ENCODE data around the gene ARMH3. TPM values are rescaled to one million over a fixed set of nuclear protein-coding genes. Genes with fewer than 3 reads are reported as not detected.

ARMH3 gene, protein sequence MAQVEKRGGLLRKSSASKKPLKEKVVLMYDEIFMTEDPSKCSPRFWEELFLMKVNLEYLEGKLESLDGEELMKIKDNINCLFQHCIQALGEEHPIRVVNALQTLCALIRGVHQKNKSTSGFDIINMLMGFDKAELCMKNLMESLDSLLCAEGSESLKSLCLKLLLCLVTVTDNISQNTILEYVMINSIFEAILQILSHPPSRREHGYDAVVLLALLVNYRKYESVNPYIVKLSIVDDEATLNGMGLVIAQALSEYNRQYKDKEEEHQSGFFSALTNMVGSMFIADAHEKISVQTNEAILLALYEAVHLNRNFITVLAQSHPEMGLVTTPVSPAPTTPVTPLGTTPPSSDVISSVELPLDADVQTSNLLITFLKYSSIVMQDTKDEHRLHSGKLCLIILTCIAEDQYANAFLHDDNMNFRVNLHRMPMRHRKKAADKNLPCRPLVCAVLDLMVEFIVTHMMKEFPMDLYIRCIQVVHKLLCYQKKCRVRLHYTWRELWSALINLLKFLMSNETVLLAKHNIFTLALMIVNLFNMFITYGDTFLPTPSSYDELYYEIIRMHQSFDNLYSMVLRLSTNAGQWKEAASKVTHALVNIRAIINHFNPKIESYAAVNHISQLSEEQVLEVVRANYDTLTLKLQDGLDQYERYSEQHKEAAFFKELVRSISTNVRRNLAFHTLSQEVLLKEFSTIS
- 5.3 and 6.3 TPM in 2 replicates for total RNA-seq

DNA sequence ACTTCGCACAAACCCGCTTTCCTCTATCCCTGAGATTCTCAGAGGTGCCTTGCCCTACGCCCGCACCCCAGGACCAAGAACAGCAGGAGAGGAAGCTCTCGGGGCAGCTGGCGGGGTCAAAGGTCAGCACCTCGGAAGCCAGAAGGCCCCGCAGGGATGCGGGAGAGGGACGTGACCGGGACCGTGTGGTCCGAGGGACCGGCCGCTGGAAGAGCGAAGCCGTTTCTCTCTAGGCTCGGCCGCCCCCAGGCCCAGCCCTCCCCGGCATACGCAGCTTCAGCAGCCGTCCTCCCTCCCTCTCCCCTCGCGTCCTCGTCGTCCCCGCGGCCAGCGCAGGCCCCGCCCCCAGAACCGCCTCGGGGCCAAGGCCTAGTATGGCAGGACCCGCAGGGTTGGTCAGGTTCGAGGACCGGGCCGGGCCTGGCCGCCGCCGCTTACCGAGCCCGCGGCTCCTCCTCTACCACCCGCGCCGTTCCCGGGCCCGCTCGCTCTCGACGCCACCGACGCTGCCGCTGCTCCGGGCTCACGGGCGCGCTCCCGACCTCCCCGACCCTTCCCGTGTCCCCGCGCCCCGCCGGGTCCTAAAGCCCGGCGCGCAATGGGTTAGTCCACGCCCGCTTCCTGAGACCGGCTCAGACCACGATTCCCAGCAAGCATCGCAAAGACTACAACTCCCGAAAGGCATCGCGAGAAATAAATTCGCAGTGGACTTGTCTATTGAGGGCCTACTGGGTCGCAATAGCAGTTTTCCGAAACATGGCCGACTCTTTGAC lies at the start of gene ARMH3:
Gene ARMH3, minus strand, starts transcription at position 527 of the 773 bp plus-strand sequence. CDS start 16,059 bp downstream, outside the sequence.
- peak; percentile 97 for DNase-seq (ENCODE audit: low read depth in 2 of 2)

DNA sequence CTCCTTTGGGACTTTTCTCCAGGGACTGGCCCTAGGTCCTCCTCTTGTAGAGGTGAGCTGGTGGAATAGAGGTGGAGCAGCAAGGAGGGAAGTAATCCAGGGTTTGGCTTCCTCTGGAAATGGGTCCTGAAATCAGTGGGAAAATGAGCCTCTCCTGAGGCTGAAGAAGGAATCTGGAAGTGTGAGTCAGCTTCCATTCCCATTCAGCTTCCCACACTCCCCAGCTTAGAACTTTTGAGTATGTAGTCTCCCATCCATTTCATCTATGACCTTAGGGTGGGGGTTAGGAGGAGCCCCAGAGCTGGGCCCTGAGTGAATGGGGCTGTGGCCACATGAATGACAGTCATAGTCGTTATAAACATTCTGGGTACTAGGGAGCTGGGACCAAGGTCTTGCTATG lies 46.4 kb upstream of the ARMH3 start:
- no peak for DNase-seq (ENCODE audit: low read depth in 2 of 2)

DNA sequence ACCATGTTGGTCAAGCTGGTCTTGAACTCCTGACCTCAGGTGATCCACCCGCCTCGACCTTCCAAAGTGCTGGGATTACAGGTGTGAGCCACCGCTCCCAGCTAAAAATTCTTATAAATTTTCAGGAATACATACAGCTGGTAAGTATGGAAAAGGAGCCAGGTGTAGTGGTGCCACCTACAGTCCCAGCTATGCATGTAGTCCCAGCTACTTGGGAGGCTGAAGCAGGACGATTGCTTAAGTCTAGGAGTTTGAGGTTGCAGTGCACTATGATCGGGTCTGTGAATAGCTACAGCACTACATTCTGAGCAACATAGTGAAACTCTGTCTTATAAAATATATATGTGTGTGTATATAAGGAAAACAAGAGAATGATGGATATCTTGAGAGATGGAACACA lies 45.2 kb upstream of the ARMH3 start:
- DNase-seq (ENCODE audit: low read depth in 2 of 2): no peak

- DNase-seq (ENCODE audit: low read depth in 2 of 2): no peak
These were observed 40.5 kb upstream of the ARMH3 start for GRCh38 chr10:102096449-102096848.

DNA sequence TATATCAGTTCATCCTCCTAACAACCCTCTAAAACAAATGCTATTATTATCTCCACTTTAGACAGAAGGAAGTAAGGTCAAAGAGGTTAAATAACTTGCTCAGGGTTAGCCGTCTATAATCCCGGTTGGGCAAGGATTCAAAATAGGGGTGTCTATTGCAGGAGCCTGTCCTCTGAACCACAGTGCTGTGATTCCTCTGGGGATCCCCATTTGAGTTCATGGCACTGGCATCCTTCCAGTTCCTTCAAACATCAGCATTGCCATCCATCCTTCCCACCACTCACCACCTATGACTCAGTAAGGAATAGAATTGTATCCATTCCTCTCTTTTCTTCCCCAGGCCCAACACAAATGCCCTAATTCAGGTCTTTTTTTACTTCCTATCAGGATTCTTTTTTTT lies 34.8 kb upstream of the ARMH3 start:
- DNase-seq (ENCODE audit: low read depth in 2 of 2): peak; percentile 43 to 68

DNA sequence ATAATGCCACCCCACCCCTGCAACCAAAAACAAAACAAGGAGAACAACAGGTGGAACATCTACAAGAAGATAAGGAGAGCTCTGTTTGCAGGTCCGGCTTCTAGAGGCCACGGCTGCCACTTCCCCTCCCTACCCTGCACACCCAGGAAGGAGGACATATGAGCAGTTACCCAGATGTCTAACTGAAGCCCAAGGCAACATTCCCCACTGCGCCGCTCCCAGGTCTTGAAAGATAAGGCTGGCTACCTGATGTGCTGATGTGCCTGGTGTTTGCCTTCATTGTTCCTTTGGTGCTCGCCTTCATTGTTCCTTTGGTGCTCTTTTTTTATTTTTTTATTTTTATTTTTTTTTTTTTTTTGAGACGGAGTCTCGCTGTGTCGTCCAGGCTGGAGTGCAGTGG lies 30.2 kb upstream of the ARMH3 start:
- DNase-seq (ENCODE audit: low read depth in 2 of 2): no peak

GRCh38 chr10:102085336-102085735 lies 29.4 kb upstream of the ARMH3 start:
- DNase-seq (ENCODE audit: low read depth in 2 of 2): no peak

- no peak for DNase-seq (ENCODE audit: low read depth in 2 of 2)
These were observed 27.6 kb upstream of the ARMH3 start for GRCh38 chr10:102083541-102083940.

GRCh38 chr10:102072673-102073527 lies 16.9 kb upstream of the ARMH3 start:
- peak; percentile 55 to 80 for DNase-seq (ENCODE audit: low read depth in 2 of 2)

DNA sequence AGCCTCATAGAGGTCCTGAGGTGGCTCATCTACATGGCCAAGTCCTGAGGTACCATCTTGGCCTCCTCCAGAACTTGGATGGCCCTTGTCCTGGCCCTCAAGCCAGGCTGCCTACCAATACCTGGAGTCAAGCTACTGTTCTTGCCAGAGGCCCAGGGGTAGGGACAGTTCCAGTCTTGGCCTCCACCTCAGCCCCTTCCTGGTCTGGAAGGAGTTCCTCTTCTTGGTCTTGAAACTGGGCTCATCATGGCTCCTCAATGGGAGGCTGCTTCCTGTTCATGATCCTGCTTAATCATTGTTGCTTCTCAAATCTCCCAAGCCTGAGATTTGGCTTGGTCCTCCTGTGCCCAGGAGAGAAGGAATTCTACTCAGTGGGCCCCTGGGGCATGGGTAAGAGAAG lies 13.1 kb upstream of the ARMH3 start:
- no peak for DNase-seq (ENCODE audit: low read depth in 2 of 2)

DNA sequence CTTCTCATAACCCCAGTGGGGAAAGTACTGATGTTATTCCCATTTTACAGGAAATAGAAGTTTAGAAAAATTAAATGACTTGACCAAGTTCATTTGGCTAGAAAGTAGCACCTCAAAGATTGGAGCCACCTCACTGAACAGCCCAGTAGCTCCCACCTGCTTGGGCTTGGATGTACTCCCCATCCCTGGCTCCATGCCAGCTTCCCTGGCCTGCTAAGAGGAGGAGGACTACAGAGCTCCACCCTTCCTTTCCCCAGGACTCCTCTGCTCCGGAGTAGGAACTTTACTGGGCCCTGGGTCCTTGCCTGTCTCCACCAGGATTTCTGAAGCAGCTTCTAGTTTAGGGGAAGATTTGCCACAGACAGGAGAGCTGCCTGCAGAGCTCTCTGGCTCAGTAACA lies 12.2 kb upstream of the ARMH3 start:
- DNase-seq (ENCODE audit: low read depth in 2 of 2): peak in 1 of 2 donors; percentile 17

GRCh38 chr10:102067091-102067916 lies 11.3 kb upstream of the ARMH3 start:
- DNase-seq (ENCODE audit: low read depth in 2 of 2): no peak

DNA sequence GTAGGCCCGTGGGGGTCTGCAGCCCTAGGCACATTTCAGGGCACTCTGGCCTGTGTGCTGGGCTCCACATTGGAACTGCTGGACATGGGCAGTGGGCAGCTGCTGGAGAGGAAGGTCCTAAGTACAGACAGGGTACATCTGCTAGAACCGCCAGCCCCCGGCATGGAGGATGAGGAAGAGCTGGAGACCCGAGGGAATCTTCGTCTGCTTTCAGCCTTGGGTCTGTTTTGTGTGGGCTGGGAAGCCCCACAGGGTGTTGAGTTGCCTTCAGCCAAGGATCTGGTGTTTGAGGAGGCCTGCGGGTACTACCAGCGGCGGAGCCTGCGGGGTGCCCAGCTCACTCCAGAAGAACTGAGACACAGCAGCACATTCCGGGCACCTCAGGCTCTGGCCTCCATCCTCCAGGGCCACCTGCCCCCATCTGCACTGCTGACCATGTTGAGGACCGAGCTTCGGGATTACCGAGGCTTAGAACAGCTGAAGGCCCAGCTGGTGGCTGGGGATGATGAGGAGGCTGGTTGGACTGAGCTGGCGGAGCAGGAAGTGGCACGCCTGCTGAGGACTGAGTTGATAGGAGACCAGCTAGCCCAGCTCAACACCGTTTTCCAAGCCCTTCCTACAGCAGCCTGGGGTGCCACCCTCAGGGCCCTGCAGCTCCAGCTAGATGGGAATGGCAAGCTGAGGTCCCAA lies 10.6 kb upstream of the ARMH3 start:
- no peak for DNase-seq (ENCODE audit: low read depth in 2 of 2)

DNA sequence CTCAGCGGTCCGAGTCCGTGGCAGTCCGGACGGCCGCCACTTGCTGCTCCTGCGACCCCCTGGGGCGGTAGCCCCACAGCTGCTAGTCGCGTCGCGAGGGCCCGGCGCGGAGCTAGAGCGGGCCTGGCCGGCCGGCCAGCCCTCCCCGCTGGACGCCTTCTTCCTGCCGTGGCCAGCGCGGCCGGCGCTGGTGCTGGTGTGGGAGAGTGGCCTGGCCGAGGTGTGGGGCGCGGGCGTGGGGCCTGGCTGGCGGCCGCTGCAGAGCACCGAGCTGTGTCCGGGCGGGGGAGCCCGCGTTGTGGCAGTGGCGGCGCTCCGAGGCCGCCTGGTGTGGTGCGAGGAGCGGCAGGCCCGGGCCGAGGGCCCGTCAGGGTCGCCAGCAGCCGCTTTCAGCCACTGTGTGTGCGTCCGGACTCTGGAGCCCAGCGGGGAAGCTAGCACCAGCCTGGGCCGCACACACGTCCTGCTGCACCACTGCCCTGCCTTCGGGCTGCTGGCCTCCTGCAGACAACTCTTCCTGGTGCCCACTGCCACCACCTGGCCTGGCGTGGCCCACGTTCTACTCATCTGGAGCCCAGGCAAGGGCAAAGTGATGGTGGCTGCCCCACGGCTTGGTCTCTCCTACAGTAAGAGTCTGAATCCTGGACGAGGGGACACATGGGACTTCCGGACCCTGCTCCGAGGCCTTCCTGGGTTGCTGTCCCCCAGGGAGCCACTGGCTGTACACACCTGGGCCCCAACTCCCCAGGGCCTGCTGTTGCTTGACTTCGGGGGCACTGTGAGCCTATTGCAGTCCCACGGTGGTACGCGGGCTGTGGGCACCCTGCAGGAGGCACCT lies 9.8 kb upstream of the ARMH3 start:
- DNase-seq (ENCODE audit: low read depth in 2 of 2): peak in 1 of 2 donors; percentile 44

DNA sequence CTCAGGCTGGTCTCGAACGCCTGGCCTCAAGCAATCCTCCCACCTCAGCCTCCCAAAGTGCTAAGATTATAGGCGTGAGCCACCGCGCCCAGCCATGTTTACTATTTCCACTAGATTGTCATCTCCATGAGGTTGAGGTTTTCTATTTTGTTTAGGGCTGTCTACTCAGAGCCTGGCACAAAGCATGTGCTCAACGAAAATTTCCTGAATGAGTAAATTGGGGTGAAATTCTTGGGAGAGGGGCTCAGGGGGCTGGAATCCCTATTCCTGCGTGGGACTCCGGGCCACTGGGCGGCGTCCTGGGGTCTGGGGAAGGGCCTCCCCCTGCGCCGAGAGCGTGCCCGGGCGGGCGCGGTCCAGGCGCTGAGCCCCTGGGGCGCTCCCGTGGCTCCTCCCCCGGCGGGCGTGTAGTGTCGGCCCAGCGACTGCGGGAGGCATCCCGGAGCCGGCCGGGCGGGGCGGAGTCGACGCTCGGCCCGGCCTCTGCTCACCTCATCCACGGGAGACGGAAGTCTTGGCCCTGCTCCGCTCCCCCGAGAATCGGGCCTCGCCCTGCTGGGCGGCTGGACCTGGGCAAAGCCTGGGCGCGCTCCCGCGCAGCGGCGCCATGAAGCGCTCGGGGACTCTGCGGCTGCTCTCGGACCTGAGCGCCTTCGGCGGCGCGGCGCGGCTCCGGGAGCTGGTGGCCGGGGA lies 9.0 kb upstream of the ARMH3 start, which contains the start of gene HPS6:
Gene HPS6, plus strand, starts transcription at position 482 of the 693 bp plus-strand sequence. Its CDS starts 126 bp downstream, at position 608.
- peak; percentile 44 to 91 for DNase-seq (ENCODE audit: low read depth in 2 of 2)

- DNase-seq (ENCODE audit: low read depth in 2 of 2): no peak
These were observed 8.5 kb upstream of the ARMH3 start for GRCh38 chr10:102064503-102064867.

- no peak for DNase-seq (ENCODE audit: low read depth in 2 of 2)
These were observed 4.0 kb upstream of the ARMH3 start for GRCh38 chr10:102059987-102060386.
